GM12878 (cell line): Measurements from ENCODE around the gene ANKRD13B. TPM values are rescaled to one million over a fixed set of nuclear protein-coding genes. Genes with fewer than 3 reads are reported as not detected.

Experiments used
- ATAC-seq: fragments of 200-7000 bp; cut with Tn5 transposase; 3 replicates; pipeline ENCODE4 v1.9.1; 2020; ENCODE audit warnings: mild to moderate bottlenecking, moderate library complexity
- BruUV-seq: library from RNA; stranded (reverse); fragments of 400-500 nt; replicated peaks from 2 replicates; lab custom pipeline; 2021; lab: Mats Ljungman, UMichigan
- CTCF ChIA-PET: fragments of 300-600 bp; sonication (Branson Sonifier 250); formaldehyde crosslinking; extraction: SDS; loops from one replicate; lab custom pipeline; 2021; ENCODE audit warnings: inconsistent platforms; lab: Yijun Ruan, JAX
- POLR2A ChIA-PET: fragments of 350-600 bp; formaldehyde crosslinking; extraction: SDS; loops from one replicate; lab custom pipeline; 2021; ENCODE audit warnings: inconsistent platforms; lab: Charles Lee
- RAD21 ChIA-PET: fragments of 300-600 bp; sonication (Branson Sonifier 250); formaldehyde crosslinking; loops from one replicate; lab custom pipeline; 2023; ENCODE audit warnings: antibody characterized with exemption; ENCODE audit not compliant: unreplicated experiment; lab: Charles Lee
- SMC1A ChIA-PET: fragments of 300-600 bp; sonication (Branson Sonifier 250); formaldehyde crosslinking; loops from one replicate; lab custom pipeline; 2023; ENCODE audit not compliant: unreplicated experiment, uncharacterized antibody; lab: Charles Lee
- DNase-seq: peaks from one replicate; pipeline ENCODE4 v3.0.0-alpha.2; 2011; ENCODE audit warnings: low read depth, low spot score
- FAIRE-seq: peaks from 3 replicates; lab custom pipeline; 2011; peaks lifted over from hg19 to GRCh38; lab: Jason Lieb, UNC
- H2AFZ ChIP-seq: 2 replicates; pipeline ENCODE4 v1.6.0; 2011; ENCODE audit warnings: low read depth, low read length, control low read depth; ENCODE audit not compliant: control insufficient read depth
- H3K27ac ChIP-seq: 2 replicates; pipeline ENCODE4 v1.5.1; 2011; ENCODE audit warnings: control low read depth; ENCODE audit not compliant: control insufficient read depth, insufficient read depth
- H3K27me3 ChIP-seq, 2 experiments: replicated peaks in 1 of 2; 2 replicates each; pipeline versions ENCODE4 v1.6.0 to v1.6.1; 2011; ENCODE audit warnings: low read length in 1 of 2; ENCODE audit not compliant: control insufficient read depth in 2 of 2, insufficient read depth in 2 of 2
- H3K36me3 ChIP-seq, 2 experiments: 2 replicates each; pipeline ENCODE4 v1.5.1; 2011; ENCODE audit warnings: low read length in 1 of 2; ENCODE audit not compliant: control insufficient read depth in 2 of 2, insufficient read depth in 2 of 2
- H3K4me1 ChIP-seq: 2 replicates; pipeline ENCODE4 v1.6.1; 2011; ENCODE audit warnings: mild to moderate bottlenecking, low read length, moderate library complexity, mixed read lengths; ENCODE audit not compliant: control insufficient read depth, insufficient read depth
- H3K4me2 ChIP-seq: 2 replicates; pipeline ENCODE4 v1.6.0; 2011; ENCODE audit warnings: control low read depth; ENCODE audit not compliant: control insufficient read depth, insufficient read depth
- H3K4me3 ChIP-seq: fragments of 200-600 bp; sonication (generic); 2 replicates; pipeline ENCODE4 v1.5.1; 2016
- H3K79me2 ChIP-seq: 2 replicates; pipeline ENCODE4 v1.6.0; 2011; ENCODE audit warnings: low read length; ENCODE audit not compliant: control insufficient read depth, insufficient read depth
- H3K9ac ChIP-seq: 2 replicates; pipeline ENCODE4 v1.8.0; 2011; ENCODE audit warnings: low read length, control low read depth, mixed read lengths; ENCODE audit not compliant: control insufficient read depth, insufficient read depth
- H3K9me3 ChIP-seq: replicated peaks from 3 replicates; pipeline ENCODE4 v1.5.1; 2011; ENCODE audit warnings: mild to moderate bottlenecking, low read length; ENCODE audit not compliant: control insufficient read depth, insufficient read depth
- H4K20me1 ChIP-seq: 2 replicates; pipeline ENCODE4 v1.6.0; 2011; ENCODE audit not compliant: control insufficient read depth, insufficient read depth
- ATF7 ChIP-seq: fragments of 450-650 bp; IDR thresholded peaks from 2 replicates; pipeline ENCODE4 v1.6.1; 2016; ENCODE audit warnings: low read depth, mild to moderate bottlenecking
- CBX5 ChIP-seq: sonication (generic); IDR thresholded peaks from 2 replicates; pipeline ENCODE4 v1.6.1; 2016; ENCODE audit warnings: low read depth, moderate library complexity, mild to moderate bottlenecking, inconsistent platforms
- IKZF2 ChIP-seq, 2 experiments: fragments of 450-650 bp; IDR thresholded peaks; 2 replicates each; pipeline ENCODE4 v1.6.1; 2017; ENCODE audit warnings: mild to moderate bottlenecking in 2 of 2, moderate library complexity in 2 of 2
- NFYB ChIP-seq: IDR thresholded peaks from 2 replicates; pipeline ENCODE4 v1.6.1; 2011; ENCODE audit warnings: low read depth, mild to moderate bottlenecking, low read length, improper control_type of control experiment, moderate library complexity; ENCODE audit not compliant: insufficient read depth
- NRF1 ChIP-seq: conservative IDR thresholded peaks from 2 replicates; pipeline ENCODE4 v1.6.1; 2011; ENCODE audit warnings: mild to moderate bottlenecking, low read depth, low read length, improper control_type of control experiment
- RAD21 ChIP-seq: IDR thresholded peaks from 2 replicates; pipeline ENCODE4 v1.6.1; 2011; ENCODE audit warnings: mild to moderate bottlenecking, low read depth, low read length, moderate library complexity; ENCODE audit not compliant: insufficient read depth
- RUNX3 ChIP-seq: IDR thresholded peaks from 2 replicates; pipeline ENCODE4 v1.6.1; 2012; ENCODE audit warnings: low read length, inconsistent platforms
- SIX5 ChIP-seq: IDR thresholded peaks from 2 replicates; pipeline ENCODE4 v1.6.1; 2011; ENCODE audit warnings: mild to moderate bottlenecking, low read depth, low read length, moderate library complexity; ENCODE audit not compliant: severe bottlenecking
- STAT3 ChIP-seq: IDR thresholded peaks from 2 replicates; pipeline ENCODE4 v1.6.1; 2011; ENCODE audit warnings: low read depth, low read length, improper control_type of control experiment
- TBL1XR1 ChIP-seq: IDR thresholded peaks from 2 replicates; pipeline ENCODE4 v1.6.1; 2012; ENCODE audit warnings: low read depth, low read length, improper control_type of control experiment
- TCF7 ChIP-seq: IDR thresholded peaks from 2 replicates; pipeline ENCODE4 v1.6.1; 2014; ENCODE audit warnings: antibody characterized with exemption, borderline replicate concordance
- YBX1 ChIP-seq: fragments of 450-650 bp; IDR thresholded peaks from 2 replicates; pipeline ENCODE4 v1.6.1; 2016; ENCODE audit warnings: antibody characterized with exemption
- WGBS: methylation state at CpG from one replicate; pipeline ENCODE4 v1.1.6; 2016; ENCODE audit warnings: low lambda C conversion rate; ENCODE audit not compliant: insufficient replicate concordance, insufficient coverage; ENCODE audit errors: missing lambda C conversion rate; 5-methylcytosine and 5-hydroxymethylcytosine counted together
- in situ Hi-C: fragments of 300-500 bp; cut with MboI; formaldehyde crosslinking; loops from 9 replicates; pipeline ENCODE4 v1.14.3; 2018; ENCODE audit warnings: mixed read lengths
- intact Hi-C: fragments of 100-400 bp; cut with micrococcal nuclease; formaldehyde crosslinking; loops from one replicate; pipeline ENCODE4 v1.14.2; 2022; ENCODE audit not compliant: unreplicated experiment
- polyA plus RNA-seq, 11 experiments: library from polyadenylated mRNA; depleted of rRNA in 4 of 11; unstranded in 6 of 11; stranded (reverse) in 5 of 11; fragments of >200 nt; fragmentation: Nextera tagmentation in 4 of 11; fragmentation: Illumina TruSeq in 1 of 11; extraction: Ambion mirVana in 4 of 11; extraction: Trizol in 1 of 11; gene quantifications; 1 replicate in 1 of 11; 2 replicates in 10 of 11; pipeline versions ENCODE4 v1.2.1 to v1.2.3, GENCODE V29; 2011 to 2016; ENCODE audit warnings: inconsistent platforms in 2 of 11, missing spikeins in 2 of 11, low read depth in 1 of 11
- total RNA-seq, 4 experiments: library from RNA; depleted of rRNA in 3 of 4; stranded (reverse); fragments of >200 nt in 3 of 4; fragmentation: Illumina TruSeq in 1 of 4; extraction: Trizol in 1 of 4; gene quantifications; 2 replicates each; pipeline versions ENCODE4 v1.2.1 to v1.2.3, GENCODE V29; 2013 to 2021
- TF ChIP-seq, protein P1 (sequence below): fragments of 450-650 bp; IDR thresholded peaks from 2 replicates; pipeline ENCODE4 v1.6.1; 2018; ENCODE audit warnings: borderline replicate concordance, mild to moderate bottlenecking; ENCODE audit not compliant: partially characterized antibody
- TF ChIP-seq, protein P2 (sequence below): fragments of 450-650 bp; IDR thresholded peaks from 2 replicates; pipeline ENCODE4 v1.6.1; 2017; ENCODE audit warnings: low read depth, mild to moderate bottlenecking, moderate library complexity

Gene ANKRD13B
- total and polyA plus RNA-seq, 10 of the 15 experiments (the other 5 are each of a cell fraction or from before 2014, with no cell fraction given), result 0.18 to 15.0 (median 2.8) TPM

DNA sequence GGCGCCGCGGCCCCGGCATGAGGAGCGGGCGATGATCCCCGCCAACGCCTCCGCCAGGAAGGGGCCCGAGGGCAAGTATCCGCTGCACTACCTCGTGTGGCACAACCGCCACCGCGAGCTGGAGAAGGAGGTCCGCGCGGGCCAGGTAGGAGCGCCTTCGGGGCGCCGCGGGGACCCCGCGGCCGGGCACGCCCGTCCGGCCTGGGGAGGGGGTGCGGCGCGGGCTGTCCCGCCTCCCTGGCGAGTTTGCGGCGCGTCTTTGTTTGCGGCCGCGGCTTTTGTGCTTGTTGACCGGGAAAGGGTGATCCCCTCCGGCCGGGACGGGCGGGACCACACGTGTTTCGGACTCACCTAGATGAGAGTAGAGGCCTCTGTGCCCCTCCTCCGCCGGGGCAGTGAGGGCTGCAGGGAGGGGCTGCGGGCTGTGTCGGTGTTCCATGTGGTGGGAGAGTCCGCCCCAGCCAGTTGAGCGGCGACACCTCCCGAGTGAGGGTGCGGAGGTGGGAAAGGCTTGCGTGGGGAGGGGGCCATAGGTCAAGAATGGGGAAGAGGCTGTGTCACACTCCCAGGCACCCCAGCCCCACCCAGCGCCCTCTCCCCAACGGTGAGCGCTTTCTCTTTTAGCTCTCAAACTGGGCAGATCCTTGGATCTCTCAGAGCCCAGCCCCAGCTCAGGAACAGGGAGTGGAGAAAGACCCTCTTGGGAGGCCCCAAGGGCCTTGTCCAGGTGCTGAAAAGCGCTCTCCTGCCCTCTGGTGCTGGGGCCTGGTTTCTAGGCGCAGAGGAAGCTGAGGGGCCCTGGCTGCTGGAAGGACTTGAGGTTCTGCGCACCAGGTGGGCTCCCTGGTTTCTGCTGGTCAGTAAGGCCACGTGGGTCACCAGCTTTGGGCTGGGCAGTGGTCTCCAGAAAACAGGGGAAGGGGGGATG lies 923 bp downstream of the ANKRD13B start (continued):
- no peak for TF ChIP-seq ATF7
- peak; percentile 28; the same call in 1 of the 2 replicates for TF ChIP-seq RAD21
- 0 out of 4 replicates have a peak, but pooled peaks of 1 of the 2 experiments have one; percentile 10 for TF ChIP-seq IKZF2 (IDR thresholded peaks at IDR 0.05)
- TF ChIP-seq RUNX3, result no peak

DNA sequence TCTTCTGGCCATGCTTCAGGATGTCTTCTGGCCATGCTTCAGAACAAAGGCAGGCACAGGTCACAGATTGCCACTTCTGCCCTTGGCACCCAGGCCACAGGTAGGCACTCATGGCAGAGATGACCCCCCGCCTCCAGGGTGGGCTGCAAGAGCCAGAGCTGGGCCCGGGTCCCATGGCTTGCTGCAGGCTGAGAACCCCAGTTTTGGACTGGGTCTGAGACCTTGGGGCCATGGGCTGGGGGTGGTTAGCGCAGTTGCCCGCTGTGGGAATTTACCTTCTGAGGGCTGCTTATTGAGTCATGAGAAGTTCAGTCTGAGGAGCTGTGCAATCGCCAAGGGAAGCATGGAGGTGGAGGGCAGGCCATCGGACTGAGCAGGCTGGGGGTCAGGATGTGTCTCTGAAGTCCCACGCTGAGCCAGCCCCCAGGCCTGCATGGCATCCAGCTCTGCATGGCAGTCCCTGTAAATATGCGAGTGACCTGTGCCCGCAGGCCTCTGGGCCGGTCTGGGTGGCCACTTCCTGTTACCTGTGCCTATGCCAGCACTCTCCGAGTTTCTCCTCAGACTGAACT lies 1.7 kb downstream of the ANKRD13B start:
- no TSS peak for BruUV-seq
- TF ChIP-seq SIX5 (no peak), TBL1XR1 (no peak), NFYB (no peak), CBX5 (no peak), NRF1 (no peak), TCF7 (no peak), STAT3 (no peak), YBX1 (no peak)
- TF ChIP-seq, protein P1, sequence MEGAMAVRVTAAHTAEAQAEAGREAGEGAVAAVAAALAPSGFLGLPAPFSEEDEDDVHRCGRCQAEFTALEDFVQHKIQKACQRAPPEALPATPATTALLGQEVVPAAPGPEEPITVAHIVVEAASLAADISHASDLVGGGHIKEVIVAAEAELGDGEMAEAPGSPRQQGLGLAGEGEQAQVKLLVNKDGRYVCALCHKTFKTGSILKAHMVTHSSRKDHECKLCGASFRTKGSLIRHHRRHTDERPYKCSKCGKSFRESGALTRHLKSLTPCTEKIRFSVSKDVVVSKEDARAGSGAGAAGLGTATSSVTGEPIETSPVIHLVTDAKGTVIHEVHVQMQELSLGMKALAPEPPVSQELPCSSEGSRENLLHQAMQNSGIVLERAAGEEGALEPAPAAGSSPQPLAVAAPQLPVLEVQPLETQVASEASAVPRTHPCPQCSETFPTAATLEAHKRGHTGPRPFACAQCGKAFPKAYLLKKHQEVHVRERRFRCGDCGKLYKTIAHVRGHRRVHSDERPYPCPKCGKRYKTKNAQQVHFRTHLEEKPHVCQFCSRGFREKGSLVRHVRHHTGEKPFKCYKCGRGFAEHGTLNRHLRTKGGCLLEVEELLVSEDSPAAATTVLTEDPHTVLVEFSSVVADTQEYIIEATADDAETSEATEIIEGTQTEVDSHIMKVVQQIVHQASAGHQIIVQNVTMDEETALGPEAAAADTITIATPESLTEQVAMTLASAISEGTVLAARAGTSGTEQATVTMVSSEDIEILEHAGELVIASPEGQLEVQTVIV, result no peak
- TF ChIP-seq, protein P2, sequence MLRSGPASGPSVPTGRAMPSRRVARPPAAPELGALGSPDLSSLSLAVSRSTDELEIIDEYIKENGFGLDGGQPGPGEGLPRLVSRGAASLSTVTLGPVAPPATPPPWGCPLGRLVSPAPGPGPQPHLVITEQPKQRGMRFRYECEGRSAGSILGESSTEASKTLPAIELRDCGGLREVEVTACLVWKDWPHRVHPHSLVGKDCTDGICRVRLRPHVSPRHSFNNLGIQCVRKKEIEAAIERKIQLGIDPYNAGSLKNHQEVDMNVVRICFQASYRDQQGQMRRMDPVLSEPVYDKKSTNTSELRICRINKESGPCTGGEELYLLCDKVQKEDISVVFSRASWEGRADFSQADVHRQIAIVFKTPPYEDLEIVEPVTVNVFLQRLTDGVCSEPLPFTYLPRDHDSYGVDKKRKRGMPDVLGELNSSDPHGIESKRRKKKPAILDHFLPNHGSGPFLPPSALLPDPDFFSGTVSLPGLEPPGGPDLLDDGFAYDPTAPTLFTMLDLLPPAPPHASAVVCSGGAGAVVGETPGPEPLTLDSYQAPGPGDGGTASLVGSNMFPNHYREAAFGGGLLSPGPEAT, result no peak

More for the DNA sequence above, 1.7 kb downstream of the ANKRD13B start:
- no peak overlapping the region for H2AFZ ChIP-seq
- H3K27me3 ChIP-seq, result no peaks in the 10 kb centered on the region; a peak in 1 of 4 replicates
- FAIRE-seq (no peak), DNase-seq (no peak), ATAC-seq (no peak)
- H4K20me1 ChIP-seq, result no peaks in the 10 kb centered on the region
- H3K4me2 ChIP-seq, result peak overlapping the region; percentile 73
- ChIA-PET CTCF (interaction anchor here (0.7 to 5.0 kb wide), 5 partner anchors 11 to 225 kb away, joined by 3 to 64 read pairs (median 6); no protein-coding TSS in a partner anchor), RAD21 (interaction anchor here (1.2 kb wide), 1 partner anchor 19 kb away, joined by 4 read pairs; no protein-coding TSS in a partner anchor), SMC1A (interaction anchor here (0.8 kb wide), 1 partner anchor 13 kb away, joined by 3 read pairs; no protein-coding TSS in a partner anchor), POLR2A (interaction anchor here (1.0 kb wide), 1 partner anchor 21 kb away, joined by 3 read pairs; no protein-coding TSS in a partner anchor)
- H3K36me3 ChIP-seq, result no peaks in the 10 kb centered on the region
- peaks cover 36% of the 10 kb centered on the region for H3K4me1 ChIP-seq
- H3K4me3 ChIP-seq, result no peak overlapping the region
- peaks cover 2% of the 10 kb centered on the region for H3K79me2 ChIP-seq
- intact Hi-C loops (loop anchor here (10.0 kb wide), 1 partner anchor 230 kb away; no protein-coding TSS in a partner anchor), in situ Hi-C loops (no loop called here)
- no peaks in the 10 kb centered on the region for H3K9me3 ChIP-seq
- no peak overlapping the region for H3K9ac ChIP-seq
- H3K27ac ChIP-seq, result no peak overlapping the region
- 60% methylated on average over 11 of the region's 11 CpGs for WGBS
